ENCODE data around the gene RORC. TPM values are rescaled to one million over a fixed set of nuclear protein-coding genes. Genes with fewer than 3 reads are reported as not detected.
"Not testable (repeated sequence)": the region's sequence is repeated elsewhere in the genome, so short reads cannot be mapped to it uniquely, and the experiment has no call there.

Gene RORC
- total and polyA plus RNA-seq, 7 donors: 0.27 to 18.0 (median 3.9) TPM; not detected in 1

- Histone ChIP-seq H3K4me3 (no peak overlapping the region), H3K36me3 (peaks cover 0 to 59% (median 11%) of the 10 kb centered on the region in 4 donors), H3K27me3 (no peaks in the 10 kb centered on the region), H3K9me3 (no peaks in the 10 kb centered on the region), H3K27ac (no peak overlapping the region), H3K4me1 (no peaks in the 10 kb centered on the region)
- 72 to 77% methylated on average over 3 of the region's 3 CpGs for WGBS, 2 donors
- TF ChIP-seq EP300 (IDR thresholded peaks at IDR 0.05) (no peak), CTCF (IDR thresholded peaks at IDR 0.05) (no peak), POLR2A (IDR thresholded peaks at IDR 0.05) (no peak), POLR2AphosphoS5 (IDR thresholded peaks at IDR 0.05) (no peak)
- intact Hi-C loops (cut with DNase I): no loop called here
- no peak for DNase-seq
These were observed 57.2 kb downstream of the RORC start for GRCh38 chr1:151774256-151774922.

- TF ChIP-seq POLR2AphosphoS5 (IDR thresholded peaks at IDR 0.05): no peak
- TF ChIP-seq POLR2A (IDR thresholded peaks at IDR 0.05): no peak
- TF ChIP-seq CTCF (IDR thresholded peaks at IDR 0.05): no peak
- TF ChIP-seq EP300 (IDR thresholded peaks at IDR 0.05): no peak
- intact Hi-C loops (cut with DNase I): no loop called here
- H3K9me3 ChIP-seq: no peaks in the 10 kb centered on the region
- no peak for DNase-seq
- H3K4me3 ChIP-seq: no peak overlapping the region
- 87 to 88% methylated on average over 5 of the region's 5 CpGs for WGBS, 2 donors
- no peaks in the 10 kb centered on the region for H3K27me3 ChIP-seq
- no peak overlapping the region for H3K27ac ChIP-seq
- H3K4me1 ChIP-seq: no peaks in the 10 kb centered on the region
- H3K36me3 ChIP-seq: peaks cover 0 to 52% (median 10%) of the 10 kb centered on the region in 4 donors
These were observed 57.9 kb downstream of the RORC start for GRCh38 chr1:151773702-151774101.

- DNase-seq; intact Hi-C loops (cut with DNase I): not testable (repeated sequence)
- WGBS, 2 donors: 83 to 90% methylated on average over 34 of the region's 34 CpGs
These were observed 62.3 kb downstream of the RORC start for GRCh38 chr1:151769270-151769669.

GRCh38 chr1:151768351-151769066, 63.1 kb downstream of the RORC start:
- 12 to 54% methylated on average over 2 of the region's 7 CpGs for WGBS, 2 donors
- H3K4me1 ChIP-seq; H3K9me3 ChIP-seq; H3K27ac ChIP-seq; DNase-seq; intact Hi-C loops (cut with DNase I); H3K27me3 ChIP-seq; H3K36me3 ChIP-seq; H3K4me3 ChIP-seq: not testable (repeated sequence)

More at GRCh38 chr1:151769270-151769669, 62.3 kb downstream of the RORC start:
- peaks cover 0 to 10% (median 3%) of the 10 kb centered on the region in 4 donors for H3K36me3 ChIP-seq
- not testable (repeated sequence) for H3K9me3 ChIP-seq, H3K4me1 ChIP-seq, H3K4me3 ChIP-seq, H3K27me3 ChIP-seq, H3K27ac ChIP-seq

- no peaks in the 10 kb centered on the region for H3K9me3 ChIP-seq
- no peak for TF ChIP-seq CTCF (IDR thresholded peaks at IDR 0.05)
- TF ChIP-seq POLR2A (IDR thresholded peaks at IDR 0.05): no peak
- no peak for TF ChIP-seq EP300 (IDR thresholded peaks at IDR 0.05)
- TF ChIP-seq POLR2AphosphoS5 (IDR thresholded peaks at IDR 0.05): no peak
- H3K36me3 ChIP-seq: peaks cover 0 to 33% (median 16%) of the 10 kb centered on the region in 4 donors
- H3K4me1 ChIP-seq: peaks cover 0 to 15% (median 9%) of the 10 kb centered on the region in 4 donors
- H3K27ac ChIP-seq: peak overlapping the region; percentile 80 to 92 (median 88)
- 50 to 53% methylated on average over 10 of the region's 10 CpGs for WGBS, 2 donors
- H3K4me3 ChIP-seq: peak overlapping the region; percentile 62 to 83 (median 74)
- intact Hi-C loops (cut with DNase I): no loop called here
- no peaks in the 10 kb centered on the region for H3K27me3 ChIP-seq
- DNase-seq: no peak
These were observed 67.6 kb downstream of the RORC start for GRCh38 chr1:151763990-151764389.

Measured in sigmoid colon (tissue), 7 donors.